DND-41 (cell line): ENCODE measurements around the gene WDR70.
"Not testable (repeated sequence)": the region's sequence is repeated elsewhere in the genome, so short reads cannot be mapped to it uniquely, and the experiment has no call there.

Source experiments
- ATAC-seq: fragments of 200-7000 bp; cut with Tn5 transposase; 3 replicates; pipeline ENCODE4 v1.9.1; 2021; ENCODE audit warnings: low read depth; ENCODE audit not compliant: insufficient read depth
- DNase-seq: peaks from one replicate; pipeline ENCODE4 v3.0.0-alpha.2; 2020
- H2AFZ ChIP-seq: 2 replicates; pipeline ENCODE4 v1.6.0; 2012; ENCODE audit warnings: low read depth, low read length
- H3K27ac ChIP-seq: 2 replicates; pipeline ENCODE4 v1.5.1; 2012; ENCODE audit warnings: low read length, inconsistent platforms
- H3K27me3 ChIP-seq: fragments of 200-600 bp; sonication (generic); 2 replicates; pipeline ENCODE4 v1.6.0; 2012; ENCODE audit warnings: low read length, mild to moderate bottlenecking, inconsistent platforms; ENCODE audit not compliant: insufficient read depth, poor library complexity
- H3K36me3 ChIP-seq: 2 replicates; pipeline ENCODE4 v1.5.1; 2012; ENCODE audit warnings: low read length, inconsistent platforms; ENCODE audit not compliant: insufficient read depth
- H3K4me1 ChIP-seq: 2 replicates; pipeline ENCODE4 v1.5.1; 2012; ENCODE audit warnings: mild to moderate bottlenecking, low read length; ENCODE audit not compliant: insufficient read depth
- H3K4me2 ChIP-seq: 2 replicates; pipeline ENCODE4 v1.6.0; 2012; ENCODE audit warnings: mild to moderate bottlenecking, moderate library complexity, low read length, inconsistent platforms; ENCODE audit not compliant: insufficient read depth
- H3K4me3 ChIP-seq, 2 experiments: fragments of 200-600 bp in 1 of 2; shearing (Covaris generic) in 1 of 2; 2 replicates each; pipeline ENCODE4 v1.5.1; 2012 to 2016; ENCODE audit warnings: inconsistent platforms in 2 of 2, low read length in 2 of 2, mild to moderate bottlenecking in 2 of 2, low read depth in 1 of 2, moderate library complexity in 1 of 2
- H3K79me2 ChIP-seq: 2 replicates; pipeline ENCODE4 v1.6.0; 2012; ENCODE audit warnings: low read length, inconsistent platforms; ENCODE audit not compliant: insufficient read depth
- H3K9ac ChIP-seq: 2 replicates; pipeline ENCODE4 v1.6.0; 2012; ENCODE audit warnings: low read depth, mild to moderate bottlenecking, inconsistent platforms, low read length, moderate library complexity
- H3K9me3 ChIP-seq: 2 replicates; pipeline ENCODE4 v1.5.1; 2012; ENCODE audit warnings: low read length, moderate library complexity, mild to moderate bottlenecking, inconsistent platforms; ENCODE audit not compliant: insufficient read depth, severe bottlenecking
- H4K20me1 ChIP-seq: 2 replicates; pipeline ENCODE4 v1.6.0; 2012; ENCODE audit warnings: low read length; ENCODE audit not compliant: insufficient read depth
- CTCF ChIP-seq: IDR thresholded peaks from 2 replicates; pipeline ENCODE4 v1.5.1; 2012; ENCODE audit warnings: borderline replicate concordance, low read length, moderate library complexity, mild to moderate bottlenecking; ENCODE audit not compliant: poor library complexity, severe bottlenecking; ENCODE audit errors: extremely low read depth
- EZH2 ChIP-seq: IDR thresholded peaks from 3 replicates; pipeline ENCODE4 v1.6.1; 2012; ENCODE audit warnings: borderline replicate concordance, low read depth, mild to moderate bottlenecking, moderate library complexity, low read length, inconsistent platforms; ENCODE audit not compliant: severe bottlenecking

Gene WDR70

GRCh38 chr5:37594864-37595263, 215.7 kb downstream of the WDR70 start:
- not testable (repeated sequence) for H3K27me3 ChIP-seq, ATAC-seq, DNase-seq, H3K27ac ChIP-seq, H3K9me3 ChIP-seq, H3K36me3 ChIP-seq, H3K4me1 ChIP-seq, H3K4me2 ChIP-seq, H3K4me3 ChIP-seq, H2AFZ ChIP-seq, H4K20me1 ChIP-seq, H3K79me2 ChIP-seq, H3K9ac ChIP-seq

GRCh38 chr5:37598733-37599132, 219.6 kb downstream of the WDR70 start:
- Histone ChIP-seq H3K4me2 (no peak overlapping the region), H3K9ac (no peak overlapping the region), H3K4me1 (no peaks in the 10 kb centered on the region), H4K20me1 (no peaks in the 10 kb centered on the region), H3K4me3 (no peak overlapping the region), H2AFZ (no peak overlapping the region), H3K36me3 (no peaks in the 10 kb centered on the region), H3K27me3 (no peaks in the 10 kb centered on the region), H3K9me3 (peaks cover 7% of the 10 kb centered on the region), H3K27ac (no peak overlapping the region), H3K79me2 (no peaks in the 10 kb centered on the region)
- DNase-seq (no peak), ATAC-seq (no peak)
- TF ChIP-seq CTCF (no peak), EZH2 (no peak)

GRCh38 chr5:37601163-37601562, 222.0 kb downstream of the WDR70 start:
- no peak for ATAC-seq

GRCh38 chr5:37603072-37603471, 224.0 kb downstream of the WDR70 start:
- H3K9me3 ChIP-seq = peaks cover 7% of the 10 kb centered on the region
- no peak overlapping the region for H3K9ac ChIP-seq
- TF ChIP-seq CTCF (no peak), EZH2 (no peak)

More at GRCh38 chr5:37601163-37601562, 222.0 kb downstream of the WDR70 start:
- peaks cover 7% of the 10 kb centered on the region for H3K9me3 ChIP-seq
- TF ChIP-seq EZH2 = no peak
- TF ChIP-seq CTCF = no peak
- no peak overlapping the region for H2AFZ ChIP-seq
- no peak overlapping the region for H3K27ac ChIP-seq
- H3K79me2 ChIP-seq = no peaks in the 10 kb centered on the region
- no peak overlapping the region for H3K4me2 ChIP-seq
- H3K36me3 ChIP-seq = no peaks in the 10 kb centered on the region
- H4K20me1 ChIP-seq = no peaks in the 10 kb centered on the region
- no peak for DNase-seq
- no peaks in the 10 kb centered on the region for H3K4me1 ChIP-seq
- H3K4me3 ChIP-seq = no peak overlapping the region
- H3K27me3 ChIP-seq = no peaks in the 10 kb centered on the region
- no peak overlapping the region for H3K9ac ChIP-seq

More at GRCh38 chr5:37603072-37603471, 224.0 kb downstream of the WDR70 start:
- H3K79me2 ChIP-seq = no peaks in the 10 kb centered on the region
- no peak overlapping the region for H3K4me3 ChIP-seq
- H2AFZ ChIP-seq = no peak overlapping the region
- ATAC-seq (no peak), DNase-seq (no peak)
- no peaks in the 10 kb centered on the region for H3K27me3 ChIP-seq
- H4K20me1 ChIP-seq = no peaks in the 10 kb centered on the region
- H3K27ac ChIP-seq = no peak overlapping the region
- H3K4me1 ChIP-seq = no peaks in the 10 kb centered on the region
- H3K36me3 ChIP-seq = peaks cover 3% of the 10 kb centered on the region; the same call in 1 of the 2 replicates
- no peak overlapping the region for H3K4me2 ChIP-seq
